Stimulated activated CD8-positive, alpha-beta memory T cell treated with anti-CD3 and anti-CD28 coated beads, Interleukin-12 subunit alpha, Interleukin-12 subunit beta, amount 100 ng/mL, for 1 hour (primary cell): Measurements from ENCODE around the gene PLCL1.
"Not testable (repeated sequence)": the region's sequence is repeated elsewhere in the genome, so short reads cannot be mapped to it uniquely, and the experiment has no call there.

Experiments used
- DNase-seq: peaks from one replicate; pipeline ENCODE4 v3.0.0-alpha.2; 2020; ENCODE audit warnings: low read depth

Gene PLCL1

DNA sequence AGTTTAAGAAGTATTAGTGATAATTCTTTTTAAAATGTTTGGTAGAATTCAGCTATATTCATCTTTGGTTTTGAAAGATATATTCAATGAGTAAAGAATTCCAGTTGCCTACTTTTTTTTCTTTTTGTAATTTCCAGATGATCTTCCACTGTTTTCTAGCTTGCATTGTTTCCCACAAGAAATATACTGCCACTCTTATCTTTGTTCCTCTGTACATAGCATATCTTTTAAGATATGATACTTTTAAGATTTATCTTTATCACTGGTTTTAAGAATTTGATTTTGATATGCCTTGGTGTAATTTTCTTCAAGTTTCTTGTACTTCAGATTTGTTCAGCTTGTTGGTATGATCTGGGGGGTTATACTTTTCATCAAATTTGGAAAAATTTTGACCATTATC lies 374.4 kb downstream of the PLCL1 start:
- DNase-seq, result no peak

DNA sequence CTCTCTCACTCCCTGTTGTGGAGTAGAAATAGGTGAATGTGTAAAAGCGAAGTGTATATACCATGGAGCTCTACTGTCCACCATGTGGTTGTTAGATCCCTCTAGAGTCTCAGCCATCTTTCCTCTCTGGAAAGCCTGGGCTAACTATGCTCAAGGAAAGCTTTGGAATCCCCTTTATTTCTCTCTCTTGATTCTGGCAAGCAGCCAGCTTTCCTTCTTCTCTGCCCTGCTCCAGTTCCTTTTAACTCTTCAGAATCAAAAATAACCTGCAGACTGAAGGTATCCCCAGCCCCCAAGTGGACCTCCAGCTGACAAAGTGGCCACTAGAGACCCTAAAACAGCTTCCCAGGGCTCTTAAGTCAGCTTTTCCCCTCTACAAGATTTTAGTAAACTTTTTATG lies 381.9 kb downstream of the PLCL1 start:
- DNase-seq, result no peak

GRCh38 chr2:198187841-198188240 lies 383.4 kb downstream of the PLCL1 start:
- no peak for DNase-seq

- no peak for DNase-seq
Measured at GRCh38 chr2:198188982-198189381, 384.6 kb downstream of the PLCL1 start.

DNA sequence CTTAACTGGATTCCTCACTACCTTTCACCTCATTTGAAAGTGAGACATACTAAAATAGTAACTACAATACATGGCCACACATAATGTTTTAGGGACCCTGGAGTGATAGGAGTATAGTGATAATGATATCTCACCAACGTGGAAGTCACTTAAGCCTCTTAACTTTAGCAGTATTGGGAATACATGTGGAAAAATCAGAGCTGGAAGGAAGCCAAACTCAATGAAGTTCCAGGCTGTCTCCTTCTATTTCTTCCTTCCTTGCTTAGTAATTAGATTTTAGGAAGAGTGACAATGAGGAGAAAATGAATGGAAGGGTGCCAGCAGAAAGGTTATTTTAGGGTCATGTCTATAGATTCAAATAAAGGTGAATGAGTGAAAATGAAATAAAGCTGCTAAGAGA lies 387.3 kb downstream of the PLCL1 start:
- no peak for DNase-seq

DNA sequence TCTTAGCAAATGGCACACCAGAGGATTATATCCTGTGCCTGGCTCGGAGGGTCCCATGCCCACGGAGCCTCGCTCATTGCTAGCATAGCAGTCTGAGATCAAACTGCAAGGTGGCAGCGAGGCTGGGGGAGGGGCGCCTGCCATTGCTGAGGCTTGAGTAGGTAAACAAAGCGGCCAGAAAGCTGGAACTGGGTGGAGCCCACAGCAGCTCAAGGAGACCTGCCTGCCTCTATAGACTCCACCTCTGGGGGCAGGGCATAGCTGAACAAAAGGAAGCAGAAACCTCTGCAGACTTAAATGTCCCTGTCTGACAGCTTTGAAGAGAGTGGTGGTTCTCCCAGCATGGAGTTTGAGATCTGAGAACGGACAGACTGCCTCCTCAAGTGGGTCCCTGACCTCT lies 392.2 kb downstream of the PLCL1 start:
- DNase-seq, result not testable (repeated sequence)
